ENCODE data around the gene C12orf57. TPM values are rescaled to one million over a fixed set of nuclear protein-coding genes. Genes with fewer than 3 reads are reported as not detected.
A peak's percentile ranks its signal among the peaks of the same experiment; 100 is the strongest.

C12orf57 gene
- total and polyA plus RNA-seq, 10 of the 15 experiments (the other 5 are each of a cell fraction or from before 2014, with no cell fraction given): 64.5 to 377 (median 211) TPM

DNA sequence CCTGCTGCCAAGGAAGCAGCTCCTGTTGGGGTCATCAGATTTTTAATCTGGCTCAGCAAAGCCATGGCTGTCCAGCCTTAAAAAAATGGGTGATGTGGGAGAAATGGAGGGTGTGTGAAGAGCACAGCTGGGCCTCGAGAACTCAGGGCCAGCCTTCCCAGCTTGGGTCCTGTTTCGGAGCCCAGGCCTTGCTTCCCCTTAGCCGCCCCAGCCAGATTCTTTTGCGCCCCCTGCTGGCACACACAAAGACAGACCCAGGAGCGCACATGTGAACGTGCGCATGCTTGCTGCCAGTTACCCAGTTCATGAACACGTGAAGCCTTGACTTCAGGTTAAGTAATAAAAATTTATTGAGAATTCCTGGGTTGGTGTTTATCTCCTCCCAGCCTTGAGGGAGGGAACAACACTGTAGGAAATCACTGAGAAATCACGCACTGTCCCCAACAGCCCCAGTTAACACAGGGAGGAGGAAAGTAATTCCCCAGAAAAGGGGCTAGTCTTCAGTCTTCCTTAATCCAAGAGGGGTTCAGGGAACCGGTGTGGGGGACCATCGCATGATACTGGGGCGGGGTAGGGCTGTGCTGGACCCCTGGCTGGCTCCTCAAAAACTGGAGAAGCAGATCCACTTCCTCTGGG lies 21.3 kb downstream of the C12orf57 start:
- in situ Hi-C loops (cut with MboI): loop anchor here (25.0 kb wide), 1 partner anchor 1672 kb away; no protein-coding TSS in a partner anchor
- peak overlapping the region; percentile 64 for H3K27ac ChIP-seq (ENCODE audit: control insufficient read depth, insufficient read depth)
- peak; percentile 93 for FAIRE-seq
- H2AFZ ChIP-seq (ENCODE audit: control insufficient read depth, low read depth, low read length): no peak overlapping the region; the same call in 1 of the 2 replicates
- no peak overlapping the region for H3K4me2 ChIP-seq (ENCODE audit: control insufficient read depth, insufficient read depth)
- WGBS (ENCODE audit: insufficient coverage, insufficient replicate concordance, low lambda C conversion rate, missing lambda C conversion rate): 2% methylated on average over 12 of the region's 12 CpGs
- H3K4me1 ChIP-seq (ENCODE audit: control insufficient read depth, insufficient read depth, low read length): peaks cover 38% of the 10 kb centered on the region
- H3K27me3 ChIP-seq (replicated peaks in 1 of 2; ENCODE audit: control insufficient read depth in 2 of 2, insufficient read depth in 2 of 2, low read length in 1 of 2): no peaks in the 10 kb centered on the region
- H4K20me1 ChIP-seq (ENCODE audit: control insufficient read depth, insufficient read depth): no peaks in the 10 kb centered on the region
- peaks cover 41% of the 10 kb centered on the region for H3K79me2 ChIP-seq (ENCODE audit: control insufficient read depth, insufficient read depth, low read length)
- H3K4me3 ChIP-seq: no peak overlapping the region
- ChIA-PET RAD21 (ENCODE audit: unreplicated experiment) (interaction anchor here (0.6 to 13.5 kb wide), 11 partner anchors 10 to 148 kb away, joined by 3 to 426 read pairs (median 5); partner anchors contain the start of genes C12orf57, C1RL, LPCAT3 and PTPN6), SMC1A (ENCODE audit: uncharacterized antibody, unreplicated experiment) (interaction anchor here (0.7 to 13.2 kb wide), 10 partner anchors 11 to 180 kb away, joined by 3 to 395 read pairs (median 3); partner anchors contain the start of genes C12orf57, C1RL, LPCAT3 and PTPN6), POLR2A (interaction anchor here (0.7 to 13.5 kb wide), 5 partner anchors 9 to 143 kb away, joined by 3 to 524 read pairs (median 6); partner anchors contain the start of genes C12orf57, PTPN6 and RNU7-1), CTCF (interaction anchor here (0.7 to 13.2 kb wide), 21 partner anchors 11 to 148 kb away, joined by 3 to 645 read pairs (median 5); partner anchors contain the start of genes C12orf57, C1R, C1RL and LPCAT3)
- intact Hi-C loops (cut with micrococcal nuclease; ENCODE audit: unreplicated experiment): loop anchor here (1.0 kb wide), 1 partner anchor 21 kb away; the partner anchor contains the start of gene C12orf57
- no peak for DNase-seq (ENCODE audit: low read depth, low spot score)
- peak; percentile 66 for ATAC-seq
- no peaks in the 10 kb centered on the region for H3K9me3 ChIP-seq (replicated peaks; ENCODE audit: control insufficient read depth, insufficient read depth, low read length)
- peaks cover 33 to 35% of the 10 kb centered on the region in 2 experiments for H3K36me3 ChIP-seq (ENCODE audit: control insufficient read depth in 2 of 2, insufficient read depth in 2 of 2, low read length in 1 of 2)
- BruUV-seq (replicated peaks): no TSS peak
- peak overlapping the region; percentile 39 for H3K9ac ChIP-seq (ENCODE audit: control insufficient read depth, insufficient read depth, low read length)
- TF ChIP-seq, protein P1, sequence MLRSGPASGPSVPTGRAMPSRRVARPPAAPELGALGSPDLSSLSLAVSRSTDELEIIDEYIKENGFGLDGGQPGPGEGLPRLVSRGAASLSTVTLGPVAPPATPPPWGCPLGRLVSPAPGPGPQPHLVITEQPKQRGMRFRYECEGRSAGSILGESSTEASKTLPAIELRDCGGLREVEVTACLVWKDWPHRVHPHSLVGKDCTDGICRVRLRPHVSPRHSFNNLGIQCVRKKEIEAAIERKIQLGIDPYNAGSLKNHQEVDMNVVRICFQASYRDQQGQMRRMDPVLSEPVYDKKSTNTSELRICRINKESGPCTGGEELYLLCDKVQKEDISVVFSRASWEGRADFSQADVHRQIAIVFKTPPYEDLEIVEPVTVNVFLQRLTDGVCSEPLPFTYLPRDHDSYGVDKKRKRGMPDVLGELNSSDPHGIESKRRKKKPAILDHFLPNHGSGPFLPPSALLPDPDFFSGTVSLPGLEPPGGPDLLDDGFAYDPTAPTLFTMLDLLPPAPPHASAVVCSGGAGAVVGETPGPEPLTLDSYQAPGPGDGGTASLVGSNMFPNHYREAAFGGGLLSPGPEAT (IDR thresholded peaks at IDR 0.05; ENCODE audit: low read depth): no peak
- TF ChIP-seq POLR2A (IDR thresholded peaks at IDR 0.05; ENCODE audit: low read depth, low read length) (peak; percentile 44; the same call in 1 of the 2 replicates), YY1 (IDR thresholded peaks at IDR 0.05; ENCODE audit: low read depth, low read length) (peak; percentile 79), MTA2 (IDR thresholded peaks at IDR 0.05; ENCODE audit: low read depth) (no peak), WRNIP1 (IDR thresholded peaks at IDR 0.05; ENCODE audit: borderline replicate concordance, low read depth, low read length) (no peak), SP1 (IDR thresholded peaks at IDR 0.05; ENCODE audit: low read depth, low read length) (no peak), SRF (IDR thresholded peaks at IDR 0.05; ENCODE audit: low read depth in 2 of 2, low read length in 2 of 2) (no peak), POLR2AphosphoS5 (IDR thresholded peaks at IDR 0.05; ENCODE audit: low read length) (peak; percentile 64; the same call in 1 of the 2 replicates), NFIC (IDR thresholded peaks at IDR 0.05; ENCODE audit: low read depth, low read length) (no peak), USF2 (IDR thresholded peaks at IDR 0.05; ENCODE audit: borderline replicate concordance, low read depth, low read length) (peak; percentile 46; the same call in 1 of the 2 replicates), BRCA1 (IDR thresholded peaks at IDR 0.05; ENCODE audit: low read depth, low read length) (no peak), ZBED1 (IDR thresholded peaks at IDR 0.05; ENCODE audit: borderline replicate concordance) (no peak; the same call in 1 of the 2 replicates), MEF2B (IDR thresholded peaks at IDR 0.05; ENCODE audit: partially characterized antibody, poor library complexity, severe bottlenecking) (no peak), CHD4 (IDR thresholded peaks at IDR 0.05) (no peak), IKZF2 (IDR thresholded peaks at IDR 0.05) (0 out of 4 replicates have a peak, but pooled peaks of 1 of the 2 experiments have one; percentile 37), MYB (IDR thresholded peaks at IDR 0.05; ENCODE audit: borderline replicate concordance, low read depth, low read length) (0 out of 2 replicates have a peak, but pooled peaks have one; percentile 30)
- TF ChIP-seq, protein P2, sequence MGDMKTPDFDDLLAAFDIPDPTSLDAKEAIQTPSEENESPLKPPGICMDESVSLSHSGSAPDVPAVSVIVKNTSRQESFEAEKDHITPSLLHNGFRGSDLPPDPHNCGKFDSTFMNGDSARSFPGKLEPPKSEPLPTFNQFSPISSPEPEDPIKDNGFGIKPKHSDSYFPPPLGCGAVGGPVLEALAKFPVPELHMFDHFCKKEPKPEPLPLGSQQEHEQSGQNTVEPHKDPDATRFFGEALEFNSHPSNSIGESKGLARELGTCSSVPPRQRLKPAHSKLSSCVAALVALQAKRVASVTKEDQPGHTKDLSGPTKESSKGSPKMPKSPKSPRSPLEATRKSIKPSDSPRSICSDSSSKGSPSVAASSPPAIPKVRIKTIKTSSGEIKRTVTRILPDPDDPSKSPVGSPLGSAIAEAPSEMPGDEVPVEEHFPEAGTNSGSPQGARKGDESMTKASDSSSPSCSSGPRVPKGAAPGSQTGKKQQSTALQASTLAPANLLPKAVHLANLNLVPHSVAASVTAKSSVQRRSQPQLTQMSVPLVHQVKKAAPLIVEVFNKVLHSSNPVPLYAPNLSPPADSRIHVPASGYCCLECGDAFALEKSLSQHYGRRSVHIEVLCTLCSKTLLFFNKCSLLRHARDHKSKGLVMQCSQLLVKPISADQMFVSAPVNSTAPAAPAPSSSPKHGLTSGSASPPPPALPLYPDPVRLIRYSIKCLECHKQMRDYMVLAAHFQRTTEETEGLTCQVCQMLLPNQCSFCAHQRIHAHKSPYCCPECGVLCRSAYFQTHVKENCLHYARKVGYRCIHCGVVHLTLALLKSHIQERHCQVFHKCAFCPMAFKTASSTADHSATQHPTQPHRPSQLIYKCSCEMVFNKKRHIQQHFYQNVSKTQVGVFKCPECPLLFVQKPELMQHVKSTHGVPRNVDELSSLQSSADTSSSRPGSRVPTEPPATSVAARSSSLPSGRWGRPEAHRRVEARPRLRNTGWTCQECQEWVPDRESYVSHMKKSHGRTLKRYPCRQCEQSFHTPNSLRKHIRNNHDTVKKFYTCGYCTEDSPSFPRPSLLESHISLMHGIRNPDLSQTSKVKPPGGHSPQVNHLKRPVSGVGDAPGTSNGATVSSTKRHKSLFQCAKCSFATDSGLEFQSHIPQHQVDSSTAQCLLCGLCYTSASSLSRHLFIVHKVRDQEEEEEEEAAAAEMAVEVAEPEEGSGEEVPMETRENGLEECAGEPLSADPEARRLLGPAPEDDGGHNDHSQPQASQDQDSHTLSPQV (IDR thresholded peaks at IDR 0.05): peak; percentile 86

Data from GM12878 (cell line).